ENCODE data around the gene FLNB.

GRCh38 chr3:58037141-58037910 is 29.1 kb downstream of the FLNB start:
- TF ChIP-seq EP300 (IDR thresholded peaks at IDR 0.05) (no peak), POLR2AphosphoS5 (IDR thresholded peaks at IDR 0.05) (no peak), CTCF (IDR thresholded peaks at IDR 0.05) (no peak)
